ENCODE data around the gene KCTD11. TPM values are rescaled to one million over a fixed set of nuclear protein-coding genes. Genes with fewer than 3 reads are reported as not detected.
A peak's percentile ranks its signal among the peaks of the same experiment; 100 is the strongest.

Gene KCTD11
- total and polyA plus RNA-seq, 10 of the 15 experiments (the other 5 are each of a cell fraction or from before 2014, with no cell fraction given), result 0.05 to 7.3 (median 2.9) TPM

DNA sequence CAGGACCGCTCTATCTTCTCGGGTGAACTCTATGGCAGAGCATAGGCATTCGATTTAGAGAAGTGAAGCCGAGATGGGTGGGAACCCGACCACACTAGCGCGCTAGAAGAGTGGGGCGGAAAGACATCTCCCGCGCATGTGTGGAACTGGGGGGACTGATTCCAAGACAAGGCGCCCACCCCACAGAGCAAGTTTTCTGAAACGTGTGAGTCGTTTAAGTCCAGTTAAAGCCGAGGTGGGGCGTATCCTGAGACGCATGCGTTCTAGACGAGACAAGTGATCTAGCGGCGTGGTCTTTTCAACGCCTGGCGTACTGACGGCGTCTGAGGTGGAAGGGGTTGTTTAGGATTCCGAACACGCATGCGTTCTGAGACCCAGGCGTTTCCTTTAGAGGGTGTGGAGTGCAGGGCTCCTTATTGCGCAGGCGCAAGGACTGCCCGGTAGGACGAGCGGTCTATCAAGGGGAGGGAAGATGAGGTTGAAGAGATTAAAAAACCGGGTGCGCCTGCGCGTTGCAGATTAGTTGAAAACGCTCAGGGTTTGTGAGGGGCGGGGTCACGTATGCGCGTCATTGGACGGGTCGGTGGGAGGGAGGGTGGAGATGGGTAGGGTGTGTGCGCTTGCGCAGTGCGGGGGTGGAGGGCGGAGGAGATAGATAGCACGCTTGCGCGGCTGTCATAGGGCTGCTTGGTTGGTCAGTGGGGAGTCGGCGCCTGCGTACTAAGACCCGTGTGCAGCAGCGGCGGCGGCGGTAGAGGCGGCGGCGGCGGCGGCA, 44.9 kb upstream of the KCTD11 start, which contains the start of gene EIF5A (continued):
- TF ChIP-seq, protein P1, sequence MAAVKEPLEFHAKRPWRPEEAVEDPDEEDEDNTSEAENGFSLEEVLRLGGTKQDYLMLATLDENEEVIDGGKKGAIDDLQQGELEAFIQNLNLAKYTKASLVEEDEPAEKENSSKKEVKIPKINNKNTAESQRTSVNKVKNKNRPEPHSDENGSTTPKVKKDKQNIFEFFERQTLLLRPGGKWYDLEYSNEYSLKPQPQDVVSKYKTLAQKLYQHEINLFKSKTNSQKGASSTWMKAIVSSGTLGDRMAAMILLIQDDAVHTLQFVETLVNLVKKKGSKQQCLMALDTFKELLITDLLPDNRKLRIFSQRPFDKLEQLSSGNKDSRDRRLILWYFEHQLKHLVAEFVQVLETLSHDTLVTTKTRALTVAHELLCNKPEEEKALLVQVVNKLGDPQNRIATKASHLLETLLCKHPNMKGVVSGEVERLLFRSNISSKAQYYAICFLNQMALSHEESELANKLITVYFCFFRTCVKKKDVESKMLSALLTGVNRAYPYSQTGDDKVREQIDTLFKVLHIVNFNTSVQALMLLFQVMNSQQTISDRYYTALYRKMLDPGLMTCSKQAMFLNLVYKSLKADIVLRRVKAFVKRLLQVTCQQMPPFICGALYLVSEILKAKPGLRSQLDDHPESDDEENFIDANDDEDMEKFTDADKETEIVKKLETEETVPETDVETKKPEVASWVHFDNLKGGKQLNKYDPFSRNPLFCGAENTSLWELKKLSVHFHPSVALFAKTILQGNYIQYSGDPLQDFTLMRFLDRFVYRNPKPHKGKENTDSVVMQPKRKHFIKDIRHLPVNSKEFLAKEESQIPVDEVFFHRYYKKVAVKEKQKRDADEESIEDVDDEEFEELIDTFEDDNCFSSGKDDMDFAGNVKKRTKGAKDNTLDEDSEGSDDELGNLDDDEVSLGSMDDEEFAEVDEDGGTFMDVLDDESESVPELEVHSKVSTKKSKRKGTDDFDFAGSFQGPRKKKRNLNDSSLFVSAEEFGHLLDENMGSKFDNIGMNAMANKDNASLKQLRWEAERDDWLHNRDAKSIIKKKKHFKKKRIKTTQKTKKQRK (IDR thresholded peaks at IDR 0.05; ENCODE audit: low read depth, low read length), result no peak
- peak; percentile 59; the same call in 1 of the 2 replicates for TF ChIP-seq RB1 (IDR thresholded peaks at IDR 0.05; ENCODE audit: borderline replicate concordance)
- peak; percentile 88 for TF ChIP-seq SPI1 (IDR thresholded peaks at IDR 0.05; ENCODE audit: borderline replicate concordance, insufficient read depth, low read depth, low read length)
- TF ChIP-seq, protein P2, sequence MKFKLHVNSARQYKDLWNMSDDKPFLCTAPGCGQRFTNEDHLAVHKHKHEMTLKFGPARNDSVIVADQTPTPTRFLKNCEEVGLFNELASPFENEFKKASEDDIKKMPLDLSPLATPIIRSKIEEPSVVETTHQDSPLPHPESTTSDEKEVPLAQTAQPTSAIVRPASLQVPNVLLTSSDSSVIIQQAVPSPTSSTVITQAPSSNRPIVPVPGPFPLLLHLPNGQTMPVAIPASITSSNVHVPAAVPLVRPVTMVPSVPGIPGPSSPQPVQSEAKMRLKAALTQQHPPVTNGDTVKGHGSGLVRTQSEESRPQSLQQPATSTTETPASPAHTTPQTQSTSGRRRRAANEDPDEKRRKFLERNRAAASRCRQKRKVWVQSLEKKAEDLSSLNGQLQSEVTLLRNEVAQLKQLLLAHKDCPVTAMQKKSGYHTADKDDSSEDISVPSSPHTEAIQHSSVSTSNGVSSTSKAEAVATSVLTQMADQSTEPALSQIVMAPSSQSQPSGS (IDR thresholded peaks at IDR 0.05; ENCODE audit: low read length), result no peak
- TF ChIP-seq, protein P3, sequence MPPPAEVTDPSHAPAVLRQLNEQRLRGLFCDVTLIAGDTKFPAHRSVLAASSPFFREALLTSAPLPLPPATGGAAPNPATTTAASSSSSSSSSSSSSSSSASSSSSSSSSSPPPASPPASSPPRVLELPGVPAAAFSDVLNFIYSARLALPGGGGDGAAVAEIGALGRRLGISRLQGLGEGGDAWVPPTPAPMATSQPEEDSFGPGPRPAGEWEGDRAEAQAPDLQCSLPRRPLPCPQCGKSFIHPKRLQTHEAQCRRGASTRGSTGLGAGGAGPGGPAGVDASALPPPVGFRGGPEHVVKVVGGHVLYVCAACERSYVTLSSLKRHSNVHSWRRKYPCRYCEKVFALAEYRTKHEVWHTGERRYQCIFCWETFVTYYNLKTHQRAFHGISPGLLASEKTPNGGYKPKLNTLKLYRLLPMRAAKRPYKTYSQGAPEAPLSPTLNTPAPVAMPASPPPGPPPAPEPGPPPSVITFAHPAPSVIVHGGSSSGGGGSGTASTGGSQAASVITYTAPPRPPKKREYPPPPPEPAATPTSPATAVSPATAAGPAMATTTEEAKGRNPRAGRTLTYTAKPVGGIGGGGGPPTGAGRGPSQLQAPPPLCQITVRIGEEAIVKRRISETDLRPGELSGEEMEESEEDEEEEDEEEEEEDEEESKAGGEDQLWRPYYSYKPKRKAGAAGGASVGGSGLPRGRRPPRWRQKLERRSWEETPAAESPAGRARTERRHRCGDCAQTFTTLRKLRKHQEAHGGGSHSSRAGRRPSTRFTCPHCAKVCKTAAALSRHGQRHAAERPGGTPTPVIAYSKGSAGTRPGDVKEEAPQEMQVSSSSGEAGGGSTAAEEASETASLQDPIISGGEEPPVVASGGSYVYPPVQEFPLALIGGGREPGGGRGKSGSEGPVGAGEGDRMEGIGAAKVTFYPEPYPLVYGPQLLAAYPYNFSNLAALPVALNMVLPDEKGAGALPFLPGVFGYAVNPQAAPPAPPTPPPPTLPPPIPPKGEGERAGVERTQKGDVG (CRISPR knock-in tag; IDR thresholded peaks at IDR 0.05), result no peak
- TF ChIP-seq WRNIP1 (IDR thresholded peaks at IDR 0.05; ENCODE audit: borderline replicate concordance, low read depth, low read length), result no peak
- peak; percentile 23; the same call in 1 of the 3 replicates for TF ChIP-seq POU2F2 (IDR thresholded peaks at IDR 0.05; ENCODE audit: borderline replicate concordance, low read depth, low read length)
- TF ChIP-seq TBL1XR1 (IDR thresholded peaks at IDR 0.05; ENCODE audit: low read depth, low read length), result peak; percentile 64; the same call in 1 of the 2 replicates
- TF ChIP-seq KLF5 (IDR thresholded peaks at IDR 0.05; ENCODE audit: partially characterized antibody), result peak; percentile 14
- no peak for TF ChIP-seq RFX5 (IDR thresholded peaks at IDR 0.05; ENCODE audit: low read depth, low read length)
- peak; percentile 56 for TF ChIP-seq FOXK2 (IDR thresholded peaks at IDR 0.05)
- TF ChIP-seq HCFC1 (IDR thresholded peaks at IDR 0.05; ENCODE audit: low read length), result peak; percentile 79
- TF ChIP-seq STAT1 (conservative IDR thresholded peaks at IDR 0.05), result no peak
- no peak for TF ChIP-seq NFXL1 (IDR thresholded peaks at IDR 0.05; ENCODE audit: borderline replicate concordance)
- no peak for TF ChIP-seq YBX1 (IDR thresholded peaks at IDR 0.05)
- no peak for TF ChIP-seq NR2C2 (IDR thresholded peaks at IDR 0.05; ENCODE audit: borderline replicate concordance, control insufficient read depth, insufficient read length, low read depth)
- TF ChIP-seq, protein P4, sequence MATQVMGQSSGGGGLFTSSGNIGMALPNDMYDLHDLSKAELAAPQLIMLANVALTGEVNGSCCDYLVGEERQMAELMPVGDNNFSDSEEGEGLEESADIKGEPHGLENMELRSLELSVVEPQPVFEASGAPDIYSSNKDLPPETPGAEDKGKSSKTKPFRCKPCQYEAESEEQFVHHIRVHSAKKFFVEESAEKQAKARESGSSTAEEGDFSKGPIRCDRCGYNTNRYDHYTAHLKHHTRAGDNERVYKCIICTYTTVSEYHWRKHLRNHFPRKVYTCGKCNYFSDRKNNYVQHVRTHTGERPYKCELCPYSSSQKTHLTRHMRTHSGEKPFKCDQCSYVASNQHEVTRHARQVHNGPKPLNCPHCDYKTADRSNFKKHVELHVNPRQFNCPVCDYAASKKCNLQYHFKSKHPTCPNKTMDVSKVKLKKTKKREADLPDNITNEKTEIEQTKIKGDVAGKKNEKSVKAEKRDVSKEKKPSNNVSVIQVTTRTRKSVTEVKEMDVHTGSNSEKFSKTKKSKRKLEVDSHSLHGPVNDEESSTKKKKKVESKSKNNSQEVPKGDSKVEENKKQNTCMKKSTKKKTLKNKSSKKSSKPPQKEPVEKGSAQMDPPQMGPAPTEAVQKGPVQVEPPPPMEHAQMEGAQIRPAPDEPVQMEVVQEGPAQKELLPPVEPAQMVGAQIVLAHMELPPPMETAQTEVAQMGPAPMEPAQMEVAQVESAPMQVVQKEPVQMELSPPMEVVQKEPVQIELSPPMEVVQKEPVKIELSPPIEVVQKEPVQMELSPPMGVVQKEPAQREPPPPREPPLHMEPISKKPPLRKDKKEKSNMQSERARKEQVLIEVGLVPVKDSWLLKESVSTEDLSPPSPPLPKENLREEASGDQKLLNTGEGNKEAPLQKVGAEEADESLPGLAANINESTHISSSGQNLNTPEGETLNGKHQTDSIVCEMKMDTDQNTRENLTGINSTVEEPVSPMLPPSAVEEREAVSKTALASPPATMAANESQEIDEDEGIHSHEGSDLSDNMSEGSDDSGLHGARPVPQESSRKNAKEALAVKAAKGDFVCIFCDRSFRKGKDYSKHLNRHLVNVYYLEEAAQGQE (IDR thresholded peaks at IDR 0.05; ENCODE audit: low read depth, low read length), result no peak
- TF ChIP-seq CHD4 (IDR thresholded peaks at IDR 0.05), result no peak
- TF ChIP-seq ASH2L (IDR thresholded peaks at IDR 0.05; ENCODE audit: borderline replicate concordance, low read depth), result no peak

All from GM12878 (cell line).